Esophagus squamous epithelium (tissue), 4 donors: ENCODE measurements around the gene SELP.
"Not testable (repeated sequence)": the region's sequence is repeated elsewhere in the genome, so short reads cannot be mapped to it uniquely, and the experiment has no call there.

Experiments used
- POLR2A ChIP-seq, 4 donors: fragments of 450-650 bp; IDR thresholded peaks; one replicate each; pipeline ENCODE4 v1.6.1; 2017; ENCODE audit warnings: antibody characterized with exemption in 4 of 4, mild to moderate bottlenecking in 4 of 4, moderate library complexity in 3 of 4
- TF ChIP-seq, protein P1 (sequence below), 6 experiments: fragments of 450-650 bp in 4 of 6; fragments of 200-600 bp in 2 of 6; sonication (generic) in 2 of 6; IDR thresholded peaks; one replicate each; pipeline ENCODE4 v1.5.1; 2016 to 2019; ENCODE audit warnings: antibody characterized with exemption in 6 of 6, mild to moderate bottlenecking in 4 of 6, moderate library complexity in 4 of 6

DNA sequence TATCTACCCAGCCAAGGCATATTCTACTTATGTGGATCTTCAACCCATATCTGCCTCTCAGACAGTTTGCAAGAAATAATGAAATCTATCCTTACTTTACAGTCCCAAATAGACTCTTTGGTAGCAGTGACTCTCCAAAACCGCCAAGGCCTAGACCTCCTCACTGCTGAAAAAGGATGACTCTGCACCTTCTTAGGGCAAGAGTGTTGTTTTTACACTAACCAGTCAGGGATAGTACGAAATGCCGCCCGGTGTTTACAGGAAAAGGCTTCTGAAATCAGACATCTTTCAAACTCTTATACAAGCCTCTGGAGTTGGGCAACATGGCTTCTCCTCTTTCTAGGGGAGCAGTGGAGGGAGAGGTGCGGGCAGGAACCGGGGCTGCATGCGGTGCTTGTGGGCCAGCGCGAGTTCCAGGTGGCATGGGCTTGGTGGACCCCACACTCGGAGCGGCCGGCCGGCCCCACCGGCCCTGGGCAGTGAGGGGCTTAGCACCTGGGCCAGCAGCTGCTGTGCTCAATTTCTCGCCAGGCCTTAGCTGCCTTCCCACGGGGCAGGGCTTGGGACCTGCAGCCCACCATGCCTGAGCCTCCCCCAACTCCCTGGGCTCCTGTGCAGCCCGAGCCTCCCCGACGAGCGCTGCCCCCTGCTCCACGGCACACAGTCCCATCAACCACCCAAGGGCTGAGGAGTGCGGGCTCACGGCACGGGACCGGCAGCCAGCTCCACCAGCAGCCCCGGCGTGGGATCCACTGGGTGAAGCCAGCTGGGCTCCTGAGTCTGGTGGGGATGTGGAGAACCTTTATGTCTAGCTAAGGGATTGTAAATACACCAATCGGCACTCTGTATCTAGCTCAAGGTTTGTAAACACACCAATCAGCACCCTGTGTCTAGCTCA, 38.0 kb upstream of the SELP start:
- TF ChIP-seq, protein P1, sequence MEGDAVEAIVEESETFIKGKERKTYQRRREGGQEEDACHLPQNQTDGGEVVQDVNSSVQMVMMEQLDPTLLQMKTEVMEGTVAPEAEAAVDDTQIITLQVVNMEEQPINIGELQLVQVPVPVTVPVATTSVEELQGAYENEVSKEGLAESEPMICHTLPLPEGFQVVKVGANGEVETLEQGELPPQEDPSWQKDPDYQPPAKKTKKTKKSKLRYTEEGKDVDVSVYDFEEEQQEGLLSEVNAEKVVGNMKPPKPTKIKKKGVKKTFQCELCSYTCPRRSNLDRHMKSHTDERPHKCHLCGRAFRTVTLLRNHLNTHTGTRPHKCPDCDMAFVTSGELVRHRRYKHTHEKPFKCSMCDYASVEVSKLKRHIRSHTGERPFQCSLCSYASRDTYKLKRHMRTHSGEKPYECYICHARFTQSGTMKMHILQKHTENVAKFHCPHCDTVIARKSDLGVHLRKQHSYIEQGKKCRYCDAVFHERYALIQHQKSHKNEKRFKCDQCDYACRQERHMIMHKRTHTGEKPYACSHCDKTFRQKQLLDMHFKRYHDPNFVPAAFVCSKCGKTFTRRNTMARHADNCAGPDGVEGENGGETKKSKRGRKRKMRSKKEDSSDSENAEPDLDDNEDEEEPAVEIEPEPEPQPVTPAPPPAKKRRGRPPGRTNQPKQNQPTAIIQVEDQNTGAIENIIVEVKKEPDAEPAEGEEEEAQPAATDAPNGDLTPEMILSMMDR (IDR thresholded peaks at IDR 0.05) = not testable (repeated sequence)
- TF ChIP-seq POLR2A (IDR thresholded peaks at IDR 0.05) = not testable (repeated sequence)
